Neural progenitor cell (in vitro differentiated cells): ENCODE measurements around the gene AGT.

ENCODE experiments used
- CTCF ChIP-seq: fragments of 200-600 bp; sonication (generic); IDR thresholded peaks from 2 replicates; pipeline ENCODE4 v1.5.1; 2017; ENCODE audit warnings: antibody characterized with exemption, mild to moderate bottlenecking
- EZH2 ChIP-seq: fragments of 200-600 bp; sonication (generic); IDR thresholded peaks from 2 replicates; pipeline ENCODE4 v1.6.1; 2017; ENCODE audit warnings: antibody characterized with exemption, mild to moderate bottlenecking, moderate library complexity
- EZH2phosphoT487 ChIP-seq: fragments of 200-600 bp; sonication (generic); IDR thresholded peaks from 2 replicates; pipeline ENCODE4 v1.6.1; 2017; ENCODE audit warnings: antibody characterized with exemption

DNA sequence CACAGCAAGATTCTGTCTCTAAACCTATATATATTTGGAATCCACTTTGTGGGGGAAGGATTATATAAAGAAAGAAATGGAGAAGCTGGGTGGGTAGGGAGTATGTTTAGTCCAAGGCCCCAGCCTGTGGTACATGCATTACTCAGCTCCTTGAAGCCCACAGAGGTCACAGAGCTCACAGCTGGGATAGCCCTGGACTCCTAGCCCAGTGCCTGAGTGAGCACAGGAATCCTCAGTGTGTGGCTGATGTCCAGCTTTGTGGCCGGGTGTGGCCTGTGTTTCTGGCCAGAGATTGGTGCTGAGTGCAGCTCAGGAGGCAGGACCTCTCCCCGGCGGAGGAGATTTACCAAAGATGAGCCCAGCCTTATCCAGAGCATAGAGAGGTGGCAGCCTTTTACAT lies 40.9 kb upstream of the AGT start:
- TF ChIP-seq CTCF, result no peak
- no peak for TF ChIP-seq EZH2
- no peak for TF ChIP-seq EZH2phosphoT487
